Upper lobe of right lung (tissue), 1 donor: Measurements from ENCODE around the gene SCAPER. TPM values are rescaled to one million over a fixed set of nuclear protein-coding genes. Genes with fewer than 3 reads are reported as not detected.
A peak's percentile ranks its signal among the peaks of the same experiment; 100 is the strongest.

Experiments used
- ATAC-seq: fragments of 200-7000 bp; cut with Tn5 transposase; one replicate; pipeline ENCODE4 v1.9.1; 2020; ENCODE audit warnings: mild to moderate bottlenecking, moderate library complexity
- DNase-seq: peaks from one replicate; pipeline ENCODE4 v3.0.0-alpha.2; 2020
- H3K27ac ChIP-seq: fragments of 200-600 bp; one replicate; pipeline ENCODE4 v1.8.0; 2022
- H3K27me3 ChIP-seq: fragments of 200-600 bp; one replicate; pipeline ENCODE4 v1.8.0; 2022; ENCODE audit warnings: mild to moderate bottlenecking
- H3K36me3 ChIP-seq: fragments of 200-600 bp; one replicate; pipeline ENCODE4 v1.8.0; 2022
- H3K4me1 ChIP-seq: fragments of 200-600 bp; one replicate; pipeline ENCODE4 v1.8.0; 2022
- H3K4me3 ChIP-seq: fragments of 200-600 bp; one replicate; pipeline ENCODE4 v1.8.0; 2022; ENCODE audit warnings: mild to moderate bottlenecking
- H3K9me3 ChIP-seq: fragments of 200-600 bp; one replicate; pipeline ENCODE4 v1.8.0; 2022
- intact Hi-C: fragments of 100-400 bp; cut with DNase I; formaldehyde crosslinking; loops from one replicate; pipeline ENCODE4 v1.11.0; 2022
- total RNA-seq: library from RNA; stranded (reverse); fragmentation: NEBNext Ultra II Directional; extraction: Animal tissue kit (Norgen Biotek cat#: 25700); gene quantifications from one replicate; pipeline ENCODE4 v1.2.1, GENCODE V29; 2021
- TF ChIP-seq, protein P1 (sequence below): fragments of 200-600 bp; IDR thresholded peaks from one replicate; pipeline ENCODE4 v1.8.0; 2022; ENCODE audit warnings: antibody characterized with exemption
- donor health status: DM: no; HTN: yes; CAD: no; lungs with severe emphysema.

SCAPER gene
- total RNA-seq, 1 donor from 2014 or later = 44.3 TPM

DNA sequence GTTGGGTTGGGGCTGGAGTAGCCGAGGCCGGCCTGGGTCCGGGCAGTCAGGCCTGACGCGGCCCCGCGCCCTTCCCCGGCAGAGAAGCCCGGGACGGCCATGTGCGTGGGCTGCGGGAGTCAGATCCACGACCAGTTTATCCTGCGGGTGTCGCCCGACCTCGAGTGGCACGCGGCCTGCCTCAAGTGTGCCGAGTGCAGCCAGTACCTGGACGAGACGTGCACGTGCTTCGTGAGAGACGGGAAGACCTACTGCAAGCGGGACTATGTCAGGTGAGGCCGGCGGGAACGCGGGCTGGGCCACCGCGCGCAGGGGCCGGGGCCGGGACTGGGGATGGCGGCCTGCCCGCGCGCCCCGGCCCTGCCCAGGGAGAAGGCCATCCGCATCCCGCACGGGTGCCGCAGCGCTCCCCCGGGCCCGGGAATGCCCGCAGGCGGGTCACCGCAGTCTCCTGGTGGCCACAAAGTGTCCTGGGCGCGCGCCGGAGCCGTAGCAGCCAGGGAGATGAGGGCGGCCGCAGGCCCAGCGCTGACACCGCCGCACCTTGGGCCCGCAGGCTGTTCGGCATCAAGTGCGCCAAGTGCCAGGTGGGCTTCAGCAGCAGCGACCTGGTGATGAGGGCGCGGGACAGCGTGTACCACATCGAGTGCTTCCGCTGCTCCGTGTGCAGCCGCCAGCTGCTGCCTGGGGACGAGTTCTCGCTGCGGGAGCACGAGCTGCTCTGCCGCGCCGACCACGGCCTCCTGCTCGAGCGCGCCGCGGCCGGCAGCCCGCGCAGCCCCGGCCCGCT, 567.2 kb downstream of the SCAPER start:
- Histone ChIP-seq H3K4me1 (peaks cover 43% of the 10 kb centered on the region), H3K9me3 (no peaks in the 10 kb centered on the region), H3K36me3 (no peaks in the 10 kb centered on the region), H3K27me3 (peaks cover 100% of the 10 kb centered on the region), H3K4me3 (no peak overlapping the region), H3K27ac (no peak overlapping the region)
- DNase-seq (no peak), ATAC-seq (no peak)
- intact Hi-C loops = no loop called here
- TF ChIP-seq, protein P1, sequence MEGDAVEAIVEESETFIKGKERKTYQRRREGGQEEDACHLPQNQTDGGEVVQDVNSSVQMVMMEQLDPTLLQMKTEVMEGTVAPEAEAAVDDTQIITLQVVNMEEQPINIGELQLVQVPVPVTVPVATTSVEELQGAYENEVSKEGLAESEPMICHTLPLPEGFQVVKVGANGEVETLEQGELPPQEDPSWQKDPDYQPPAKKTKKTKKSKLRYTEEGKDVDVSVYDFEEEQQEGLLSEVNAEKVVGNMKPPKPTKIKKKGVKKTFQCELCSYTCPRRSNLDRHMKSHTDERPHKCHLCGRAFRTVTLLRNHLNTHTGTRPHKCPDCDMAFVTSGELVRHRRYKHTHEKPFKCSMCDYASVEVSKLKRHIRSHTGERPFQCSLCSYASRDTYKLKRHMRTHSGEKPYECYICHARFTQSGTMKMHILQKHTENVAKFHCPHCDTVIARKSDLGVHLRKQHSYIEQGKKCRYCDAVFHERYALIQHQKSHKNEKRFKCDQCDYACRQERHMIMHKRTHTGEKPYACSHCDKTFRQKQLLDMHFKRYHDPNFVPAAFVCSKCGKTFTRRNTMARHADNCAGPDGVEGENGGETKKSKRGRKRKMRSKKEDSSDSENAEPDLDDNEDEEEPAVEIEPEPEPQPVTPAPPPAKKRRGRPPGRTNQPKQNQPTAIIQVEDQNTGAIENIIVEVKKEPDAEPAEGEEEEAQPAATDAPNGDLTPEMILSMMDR = no peak

DNA sequence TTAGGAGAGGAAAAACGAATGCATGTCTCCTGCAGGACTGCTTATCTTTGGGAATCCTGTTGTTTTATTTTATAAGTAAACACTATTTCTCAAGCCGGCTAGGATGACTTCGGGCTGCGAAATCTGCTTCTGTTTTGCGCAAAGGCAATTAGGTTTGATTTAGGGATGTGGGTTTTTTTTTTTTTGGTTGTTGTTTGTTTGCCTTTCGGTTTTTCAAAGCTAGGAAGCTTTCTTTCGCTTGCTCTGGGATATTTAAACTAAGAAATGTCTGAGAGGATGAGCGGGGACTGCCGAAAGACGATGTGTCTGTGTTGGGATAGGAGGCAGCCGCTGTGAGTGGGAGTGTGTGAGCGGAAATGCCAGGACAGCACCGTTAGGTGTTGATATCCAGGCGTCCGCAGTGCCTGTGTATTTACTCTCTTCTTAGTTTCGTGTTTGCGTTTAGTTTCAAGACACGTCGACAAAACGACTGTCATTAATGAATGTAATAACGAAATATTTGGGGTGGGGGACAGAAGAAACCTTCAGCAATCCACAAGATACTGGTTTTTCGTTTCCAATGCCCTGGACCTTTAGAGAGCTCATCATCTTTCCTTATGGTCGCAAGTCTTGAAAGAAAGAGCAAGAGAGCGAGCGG, 568.0 kb downstream of the SCAPER start:
- Histone ChIP-seq H3K36me3 (no peaks in the 10 kb centered on the region), H3K4me3 (peak overlapping the region; percentile 24), H3K4me1 (peaks cover 38% of the 10 kb centered on the region), H3K9me3 (no peaks in the 10 kb centered on the region), H3K27ac (no peak overlapping the region), H3K27me3 (peaks cover 95% of the 10 kb centered on the region)
- no peak for ATAC-seq
- TF ChIP-seq, protein P1 = no peak
- no peak for DNase-seq
- intact Hi-C loops = no loop called here

DNA sequence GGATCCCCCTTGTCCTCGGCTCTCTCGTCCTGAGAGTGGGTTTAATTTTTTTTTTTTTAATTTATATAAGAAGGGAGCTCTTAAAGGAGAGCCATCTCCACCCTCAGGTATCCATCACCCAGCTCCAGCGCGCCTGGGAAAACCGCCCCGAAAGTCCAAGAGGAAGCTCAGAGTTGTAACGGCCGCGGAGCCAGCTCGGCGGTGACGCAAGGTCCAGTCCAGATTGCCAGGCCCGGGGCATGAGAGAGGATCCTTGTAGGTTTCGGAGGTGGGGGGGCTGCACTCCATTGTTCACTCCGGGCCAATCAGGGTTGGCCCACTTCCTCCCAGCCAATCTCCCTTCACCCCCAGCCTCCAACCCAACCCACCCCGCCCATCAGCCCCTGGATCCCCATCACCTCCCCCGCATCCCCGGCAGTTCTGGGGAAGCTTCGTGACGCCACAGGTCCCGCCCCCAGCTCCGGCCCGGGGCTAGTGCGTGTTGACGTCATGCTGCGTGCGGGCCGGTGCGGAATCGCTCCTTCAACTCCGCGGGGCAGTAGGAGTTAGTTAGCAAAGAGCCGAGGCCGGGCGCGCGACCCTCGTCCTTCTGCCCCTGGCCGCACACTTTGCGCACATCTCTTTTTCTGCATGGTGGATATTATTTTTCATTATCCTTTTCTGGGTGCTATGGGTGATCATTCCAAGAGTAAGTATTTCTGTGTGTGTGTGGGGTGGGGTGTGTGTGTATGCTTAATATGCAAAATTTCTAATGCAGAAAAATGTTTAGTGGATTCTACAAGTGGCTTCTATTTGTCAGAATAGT, 568.7 kb downstream of the SCAPER start, which contains the start of gene ISL2:
TSS of gene ISL2 (plus strand) at position 520 of the 805 bp plus-strand sequence. CDS start at position 631, 111 bp downstream.
- Histone ChIP-seq H3K27me3 (peaks cover 88% of the 10 kb centered on the region), H3K27ac (no peak within 1 kb of the TSS), H3K9me3 (no peaks in the 10 kb centered on the region), H3K4me3 (peak within 1 kb of the TSS; percentile 24), H3K36me3 (no peaks in the 10 kb centered on the region), H3K4me1 (peaks cover 31% of the 10 kb centered on the region)
- ATAC-seq (peak; percentile 63), DNase-seq (peak; percentile 87)
- intact Hi-C loops = no loop called here
- TF ChIP-seq, protein P1 = no peak

DNA sequence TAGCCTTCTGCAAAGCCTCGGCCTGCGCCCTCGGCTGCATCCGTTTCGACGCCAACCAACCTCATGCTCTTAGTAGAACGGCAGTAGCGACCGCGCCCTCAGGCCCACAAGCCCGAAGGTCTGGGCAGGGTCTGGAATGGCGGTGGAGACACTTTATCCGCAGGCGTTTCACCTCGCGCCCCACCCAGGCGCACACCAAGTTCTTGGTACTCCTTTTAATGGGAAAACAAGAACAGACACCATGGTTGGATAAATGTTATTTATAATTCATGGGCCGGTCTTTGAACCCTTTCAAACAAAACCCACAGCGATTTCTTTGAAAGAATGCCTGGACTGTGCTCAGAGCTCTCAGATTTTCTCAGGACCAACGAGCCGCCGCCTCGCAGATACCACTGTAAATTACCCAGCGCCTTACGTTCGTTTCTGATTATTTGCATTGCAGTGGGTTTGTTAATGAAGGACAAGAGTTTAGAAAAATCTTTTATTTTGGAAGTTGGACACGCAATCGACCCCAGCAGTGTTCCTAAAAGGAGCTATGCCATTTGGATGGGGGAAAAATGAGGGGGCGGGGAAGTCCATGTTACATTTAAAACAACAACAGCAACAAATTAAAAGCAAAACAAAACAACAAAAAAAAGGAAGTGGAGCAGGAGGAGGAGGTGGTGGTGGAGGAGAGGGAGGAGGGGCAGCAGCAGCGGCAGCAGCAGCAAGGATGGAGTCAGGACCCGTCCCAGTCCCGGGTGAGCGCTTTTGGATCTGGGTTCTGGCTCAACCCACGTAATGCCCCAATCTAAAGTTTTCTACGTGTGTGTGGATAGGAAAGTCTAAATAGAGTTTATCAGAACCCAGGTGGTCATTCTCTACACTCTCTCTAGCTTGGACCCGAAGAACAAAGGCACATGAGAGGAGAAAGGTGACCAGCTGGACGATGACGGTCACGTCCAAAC, 569.6 kb downstream of the SCAPER start:
- Histone ChIP-seq H3K9me3 (no peaks in the 10 kb centered on the region), H3K36me3 (no peaks in the 10 kb centered on the region), H3K4me3 (no peak overlapping the region), H3K27me3 (peaks cover 79% of the 10 kb centered on the region), H3K4me1 (peaks cover 22% of the 10 kb centered on the region), H3K27ac (no peak overlapping the region)
- intact Hi-C loops = no loop called here
- ATAC-seq (no peak), DNase-seq (no peak)
- TF ChIP-seq, protein P1 = no peak
